GM18870 (cell line): ENCODE data around the gene HNRNPA1.
"Not testable (repeated sequence)": the region's sequence is repeated elsewhere in the genome, so short reads cannot be mapped to it uniquely, and the experiment has no call there.

ENCODE experiments used
- ATAC-seq: cut with Tn5 transposase; IDR thresholded peaks from one replicate; pipeline ENCODE4 v1.9.1; 2021; ENCODE audit warnings: moderate library complexity; ENCODE audit not compliant: unreplicated experiment

Gene HNRNPA1

GRCh38 chr12:54296393-54297099 is 16.0 kb downstream of the HNRNPA1 start:
- no peak for ATAC-seq

- ATAC-seq = no peak
These were observed 18.4 kb downstream of the HNRNPA1 start for GRCh38 chr12:54298904-54299303.

DNA sequence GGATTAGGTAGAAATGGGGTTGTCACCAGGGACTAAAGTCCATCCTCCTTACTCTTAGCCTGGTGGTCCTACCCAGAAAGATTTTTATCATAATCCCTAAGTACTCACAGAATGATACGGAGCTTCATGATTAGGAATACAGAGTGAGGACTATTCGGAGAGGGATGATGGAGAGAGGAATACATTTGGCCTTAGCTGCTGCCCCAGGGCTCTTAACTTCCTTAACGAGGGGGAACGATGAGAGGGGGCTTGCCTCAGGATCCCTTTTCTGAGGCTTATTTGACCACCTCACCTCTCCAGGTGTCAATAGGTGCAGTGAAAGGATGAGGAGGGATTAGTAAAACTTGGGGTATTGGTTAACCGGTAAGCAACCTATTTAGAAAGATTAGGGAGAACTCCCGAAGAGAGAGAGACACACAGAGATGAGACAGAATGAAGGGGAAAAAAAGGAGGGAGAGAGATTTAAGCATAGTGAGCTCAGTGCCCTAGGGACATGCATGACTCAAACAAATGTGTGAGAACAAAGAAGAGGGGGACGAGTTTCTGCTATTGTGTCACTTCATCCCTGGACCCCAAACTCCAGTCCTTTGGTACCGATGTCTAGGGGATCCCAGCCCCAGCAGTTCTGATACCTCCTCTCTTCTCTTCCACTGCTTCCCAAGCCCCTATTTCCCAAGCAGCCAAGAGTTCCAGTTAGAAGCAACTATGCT is 19.1 kb downstream of the HNRNPA1 start:
- no peak for ATAC-seq

- no peak for ATAC-seq
These were observed 19.8 kb downstream of the HNRNPA1 start for GRCh38 chr12:54300225-54300731.

DNA sequence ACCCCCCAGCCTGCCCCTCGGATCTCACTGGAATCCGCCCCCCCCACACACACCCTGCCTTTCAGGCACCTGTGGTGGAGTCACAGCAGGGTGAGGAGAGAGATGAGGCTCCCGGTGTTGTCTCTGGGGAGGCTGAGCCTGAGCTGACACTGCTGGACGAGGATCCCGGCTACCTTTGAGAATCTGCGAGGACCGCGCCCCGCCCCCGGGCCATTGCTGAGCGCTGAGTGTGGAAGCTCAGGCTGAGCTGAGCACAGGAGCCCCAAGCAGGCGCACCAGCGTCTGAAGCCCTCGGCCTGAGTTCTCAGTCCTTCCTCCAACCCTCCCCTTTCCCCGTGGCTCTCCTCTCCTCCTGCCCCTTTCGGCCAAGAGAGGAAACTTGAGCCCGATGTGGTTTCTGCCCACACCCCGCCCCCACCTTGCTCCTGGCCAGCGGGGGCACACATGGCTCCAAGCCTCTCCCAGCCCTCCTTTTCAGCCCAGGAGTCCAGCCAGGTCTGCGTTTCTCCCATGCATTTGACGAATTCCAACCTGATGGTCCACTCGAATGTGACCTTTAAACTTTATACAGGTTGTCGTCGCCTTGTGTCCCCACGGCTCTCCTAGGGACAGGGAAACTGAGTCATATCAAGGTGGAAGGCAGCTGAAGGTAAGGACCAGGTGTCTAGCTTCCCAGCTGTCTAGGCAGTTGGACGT is 20.4 kb downstream of the HNRNPA1 start, which contains the start of gene NFE2:
NFE2 (minus strand) TSS at position 284 of the 696 bp plus-strand sequence. CDS start 5,767 bp downstream, outside the sequence.
- ATAC-seq = no peak

DNA sequence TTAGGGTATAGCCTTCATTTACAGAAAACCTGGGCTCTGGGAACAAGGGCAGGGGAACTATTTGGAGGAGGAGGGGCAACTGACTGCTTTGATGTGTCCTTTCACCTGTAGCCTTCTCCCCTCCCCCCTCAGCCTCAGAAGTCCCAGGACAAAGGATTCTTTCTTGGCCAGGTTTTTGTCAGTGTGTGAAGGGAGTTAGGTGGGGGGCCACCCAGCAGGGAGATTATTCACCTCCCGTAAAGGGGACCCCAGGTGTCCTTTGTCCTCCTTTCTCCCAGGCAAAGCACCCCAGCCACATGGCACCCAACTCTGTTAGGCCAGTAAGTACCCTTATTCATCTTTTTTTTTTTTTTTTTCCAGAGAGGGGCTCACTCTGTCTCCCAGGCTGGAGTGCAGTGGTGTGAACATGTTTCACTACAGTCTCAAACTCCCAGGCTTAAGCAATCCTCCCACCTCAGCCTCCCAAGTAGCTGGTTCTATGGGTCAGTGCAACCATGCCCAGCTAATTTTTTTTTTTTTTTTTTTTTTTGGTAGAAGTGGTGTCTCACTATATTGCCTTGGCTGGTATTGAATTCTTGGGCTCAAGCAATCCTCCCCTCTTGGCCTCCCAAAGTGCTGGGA is 21.0 kb downstream of the HNRNPA1 start:
- no peak for ATAC-seq

DNA sequence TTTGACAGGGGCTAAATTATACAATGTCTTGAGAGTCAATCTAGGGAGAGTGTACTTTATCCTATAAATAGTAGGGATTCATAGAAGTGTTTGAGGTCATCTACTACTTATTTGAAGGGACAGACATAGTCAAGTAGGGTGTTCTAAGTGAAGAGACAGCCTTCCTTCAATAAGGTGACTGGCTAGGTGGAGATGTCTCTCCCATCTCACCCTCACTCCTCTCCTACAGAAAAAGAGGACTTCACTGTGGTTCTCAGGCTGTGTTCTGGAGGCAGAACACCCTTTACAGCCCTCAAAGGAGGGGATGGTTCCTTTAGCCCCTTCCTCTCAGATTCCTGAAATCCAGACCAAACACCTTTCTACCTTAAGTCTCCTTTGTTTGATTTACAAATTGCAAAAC is 23.1 kb downstream of the HNRNPA1 start:
- no peak for ATAC-seq

GRCh38 chr12:54304187-54304810 is 23.8 kb downstream of the HNRNPA1 start:
- ATAC-seq = no peak

GRCh38 chr12:54306925-54307741 is 26.6 kb downstream of the HNRNPA1 start:
- ATAC-seq = no peak

- no peak for ATAC-seq
These were observed 30.5 kb downstream of the HNRNPA1 start for GRCh38 chr12:54311051-54311450.

DNA sequence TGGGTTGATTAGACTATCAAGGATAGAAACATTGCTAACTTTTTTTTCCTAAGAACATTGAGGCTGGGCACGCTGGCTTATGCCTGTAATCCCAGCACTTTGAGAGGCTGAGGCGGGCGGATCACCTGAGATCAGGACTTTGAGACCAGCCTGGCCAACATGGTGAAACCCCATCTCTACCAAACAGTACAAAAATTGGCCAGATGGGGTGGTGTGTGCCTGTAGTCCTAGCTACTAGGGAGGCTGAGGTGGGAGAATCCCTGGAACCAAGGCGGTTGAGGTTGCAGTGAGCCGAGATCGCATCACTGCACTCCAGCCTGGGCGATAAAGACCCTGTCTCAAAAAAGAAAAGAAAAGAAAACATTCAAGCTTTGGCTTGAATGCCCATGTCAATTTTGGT is 31.8 kb downstream of the HNRNPA1 start:
- ATAC-seq = not testable (repeated sequence)

- no peak for ATAC-seq
These were observed 40.8 kb downstream of the HNRNPA1 start for GRCh38 chr12:54321363-54321762.

- peak; percentile 98 for ATAC-seq
These were observed 44.3 kb downstream of the HNRNPA1 start, which contains the start of gene COPZ1 for GRCh38 chr12:54324617-54325441. Gene COPZ1 (plus strand): TSS chr12:54325131. CDS start chr12:54325164, 33 bp downstream.

DNA sequence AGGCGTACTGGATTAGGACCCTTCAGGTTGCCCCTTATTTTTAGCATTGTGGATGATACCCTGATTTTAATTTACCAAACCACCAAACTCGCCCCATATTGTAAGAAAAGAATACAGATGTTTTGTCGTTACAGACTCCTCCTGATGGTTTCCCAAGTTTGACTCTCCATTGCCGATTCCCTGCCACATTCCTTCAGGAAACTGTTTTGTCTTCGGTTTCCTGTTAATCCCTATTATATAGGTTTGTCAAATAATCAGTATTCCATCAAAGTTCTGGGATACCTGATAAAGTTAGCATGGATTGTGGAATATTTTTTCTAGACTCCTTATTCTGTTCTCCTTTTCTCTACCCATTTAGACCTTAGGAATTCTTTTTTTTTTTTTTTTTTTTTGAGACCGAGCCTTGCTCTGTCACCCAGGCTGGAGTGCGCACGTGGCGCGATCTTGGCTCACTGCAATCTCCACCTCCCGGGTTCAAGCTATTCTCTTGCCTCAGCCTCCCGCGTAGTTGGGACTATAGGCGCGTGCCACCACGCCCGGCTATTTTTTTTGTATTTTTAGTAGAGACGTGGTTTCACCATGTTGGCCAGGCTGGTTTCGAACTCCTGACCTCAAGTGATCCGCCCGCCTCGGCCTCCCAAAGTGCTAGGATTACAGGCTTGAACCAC is 45.0 kb downstream of the HNRNPA1 start:
- ATAC-seq = not testable (repeated sequence)

GRCh38 chr12:54328595-54329337 is 48.2 kb downstream of the HNRNPA1 start:
- ATAC-seq = no peak

GRCh38 chr12:54329759-54330158 is 49.2 kb downstream of the HNRNPA1 start:
- ATAC-seq = no peak

- no peak for ATAC-seq
These were observed 49.9 kb downstream of the HNRNPA1 start for GRCh38 chr12:54330442-54330841.

DNA sequence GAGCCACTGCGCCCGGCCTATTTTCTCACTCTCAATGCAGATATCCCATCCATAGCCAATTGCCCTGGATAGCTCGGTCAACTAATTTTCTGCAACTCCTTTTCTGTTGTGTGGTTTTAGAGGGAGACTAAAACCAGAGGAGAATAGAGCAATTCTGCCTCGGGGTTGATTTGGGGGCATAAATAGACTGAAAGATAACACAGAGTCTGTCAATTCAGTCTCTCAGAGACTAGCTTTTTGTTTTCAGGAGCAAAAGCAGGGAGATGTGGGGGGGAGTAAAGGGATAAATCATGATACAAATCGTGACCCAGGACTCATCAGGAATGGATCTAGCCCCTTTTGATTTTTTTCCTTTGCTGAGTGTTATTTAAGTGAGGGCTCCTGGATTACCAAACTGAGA is 50.9 kb downstream of the HNRNPA1 start:
- no peak for ATAC-seq
